Endothelial cell of umbilical vein (primary cell): ENCODE results near the gene SH3RF1. TPM values are rescaled to one million over a fixed set of nuclear protein-coding genes. Genes with fewer than 3 reads are reported as not detected.

ENCODE experiments used
- BruUV-seq: library from RNA; stranded (reverse); fragments of 400-500 nt; replicated peaks from 2 replicates; lab custom pipeline; 2021; lab: Mats Ljungman, UMichigan
- CTCF ChIA-PET: fragments of 300-600, 350-600 bp; sonication (Branson Sonifier 250); formaldehyde crosslinking; loops from one replicate; lab custom pipeline; 2021; ENCODE audit warnings: antibody characterized with exemption, inconsistent platforms; lab: Charles Lee
- POLR2A ChIA-PET: fragments of 300-600, 350-600 bp; sonication (Branson Sonifier 250); formaldehyde crosslinking; loops from one replicate; lab custom pipeline; 2021; ENCODE audit warnings: antibody characterized with exemption, inconsistent platforms; lab: Charles Lee
- DNase-seq: peaks from one replicate; pipeline ENCODE4 v3.0.0-alpha.2; 2011; ENCODE audit warnings: low read depth, low spot score
- FAIRE-seq: peaks from 2 replicates; lab custom pipeline; 2011; peaks lifted over from hg19 to GRCh38; lab: Jason Lieb, UNC
- H2AFZ ChIP-seq: 2 replicates; pipeline ENCODE4 v1.6.0; 2012; ENCODE audit warnings: low read depth, low read length, control low read depth, inconsistent platforms
- H3K27ac ChIP-seq: 2 replicates; pipeline ENCODE4 v1.5.1; 2011; ENCODE audit warnings: low read depth, mild to moderate bottlenecking, control low read depth, low read length, moderate library complexity; ENCODE audit not compliant: insufficient read depth
- H3K27me3 ChIP-seq, 2 experiments: 2 replicates each; pipeline versions ENCODE4 v1.6.0 to v1.6.1; 2011; ENCODE audit warnings: low read length in 2 of 2, mixed read lengths in 1 of 2; ENCODE audit not compliant: control insufficient read depth in 2 of 2, insufficient read depth in 2 of 2
- H3K36me3 ChIP-seq, 2 experiments: 2 replicates in 1 of 2; 3 replicates in 1 of 2; pipeline ENCODE4 v1.5.1; 2011; ENCODE audit warnings: low read length in 2 of 2, mild to moderate bottlenecking in 1 of 2, moderate library complexity in 1 of 2; ENCODE audit not compliant: control insufficient read depth in 2 of 2, insufficient read depth in 2 of 2; ENCODE audit errors: extremely low read depth in 1 of 2
- H3K4me1 ChIP-seq: 3 replicates; pipeline ENCODE4 v1.5.1; 2011; ENCODE audit warnings: mild to moderate bottlenecking, low read length; ENCODE audit not compliant: control insufficient read depth, insufficient read depth; ENCODE audit errors: extremely low read depth
- H3K4me2 ChIP-seq: 2 replicates; pipeline ENCODE4 v1.6.1; 2011; ENCODE audit warnings: low read length, control low read depth, mixed read lengths; ENCODE audit not compliant: insufficient read depth
- H3K4me3 ChIP-seq, 3 experiments: fragments of 200-600 bp in 1 of 3; sonication (generic), shearing (Covaris generic) in 1 of 3; replicated peaks in 1 of 3; 2 replicates each; pipeline ENCODE4 v1.5.1; 2011 to 2016; ENCODE audit warnings: control low read depth in 3 of 3, low read length in 3 of 3, mild to moderate bottlenecking in 2 of 3, inconsistent platforms in 1 of 3, low read depth in 1 of 3, moderate library complexity in 1 of 3; ENCODE audit not compliant: insufficient read depth in 1 of 3
- H3K79me2 ChIP-seq: 2 replicates; pipeline ENCODE4 v1.6.0; 2012; ENCODE audit warnings: low read length, inconsistent platforms; ENCODE audit not compliant: control insufficient read depth, insufficient read depth
- H3K9ac ChIP-seq: replicated peaks from 2 replicates; pipeline ENCODE3; 2011; ENCODE audit warnings: low read length, control low read depth; ENCODE audit not compliant: insufficient read depth; ENCODE audit errors: extremely low read depth
- H3K9me1 ChIP-seq: replicated peaks from 3 replicates; pipeline ENCODE4 v1.6.0; 2011; ENCODE audit warnings: mild to moderate bottlenecking, low read length; ENCODE audit not compliant: control insufficient read depth, insufficient read depth; ENCODE audit errors: extremely low read depth
- H3K9me3 ChIP-seq: replicated peaks from 2 replicates; pipeline ENCODE4 v1.5.1; 2012; ENCODE audit warnings: low read length, inconsistent platforms; ENCODE audit not compliant: control insufficient read depth, insufficient read depth
- H4K20me1 ChIP-seq: replicated peaks from 2 replicates; pipeline ENCODE3; 2011; ENCODE audit warnings: mild to moderate bottlenecking, low read length; ENCODE audit not compliant: control insufficient read depth, insufficient read depth; ENCODE audit errors: extremely low read depth
- CTCF ChIP-seq, 2 donors: IDR thresholded peaks; 1 replicate in 1 of 2; 2 replicates in 1 of 2; pipeline ENCODE4 v1.5.1; 2011; ENCODE audit warnings: low read length in 2 of 2, mild to moderate bottlenecking in 2 of 2, moderate library complexity in 2 of 2, control low read depth in 1 of 2, inconsistent platforms in 1 of 2, low read depth in 1 of 2; ENCODE audit not compliant: insufficient read depth in 1 of 2; ENCODE audit errors: extremely low read depth in 1 of 2
- EZH2 ChIP-seq: IDR thresholded peaks from 2 replicates; pipeline ENCODE4 v1.6.1; 2012; ENCODE audit warnings: borderline replicate concordance, low read depth, mild to moderate bottlenecking, moderate library complexity, low read length, inconsistent platforms; ENCODE audit not compliant: severe bottlenecking
- FOS ChIP-seq: IDR thresholded peaks from 2 replicates; pipeline ENCODE4 v1.6.1; 2011; ENCODE audit warnings: mild to moderate bottlenecking, low read length, moderate library complexity, borderline replicate concordance; ENCODE audit not compliant: insufficient read depth
- GATA2 ChIP-seq: IDR thresholded peaks from 2 replicates; pipeline ENCODE4 v1.7.0; 2011; ENCODE audit warnings: low read depth, mild to moderate bottlenecking, moderate library complexity, mixed read lengths, low read length; ENCODE audit not compliant: insufficient read length, insufficient read depth
- JUN ChIP-seq: IDR thresholded peaks from 2 replicates; pipeline ENCODE4 v1.6.1; 2011; ENCODE audit warnings: borderline replicate concordance, low read depth; ENCODE audit not compliant: insufficient read length, insufficient read depth
- MAX ChIP-seq: IDR thresholded peaks from 2 replicates; pipeline ENCODE4 v1.6.1; 2011; ENCODE audit not compliant: insufficient read depth, insufficient read length
- MYC ChIP-seq: IDR thresholded peaks from one replicate; pipeline ENCODE4 v1.6.1; 2011; ENCODE audit warnings: mild to moderate bottlenecking, low read depth, low read length
- POLR2A ChIP-seq: IDR thresholded peaks from 2 replicates; pipeline ENCODE4 v1.6.1; 2012; ENCODE audit warnings: low read depth, mild to moderate bottlenecking, control low read depth, low read length
- POLR2AphosphoS5 ChIP-seq: IDR thresholded peaks from 2 replicates; pipeline ENCODE4 v1.6.1; 2012; ENCODE audit warnings: low read depth, mild to moderate bottlenecking, control low read depth, low read length, moderate library complexity; ENCODE audit not compliant: insufficient read depth
- dilution Hi-C: fragments of 300-500 bp; cut with MboI; formaldehyde crosslinking; loops from one replicate; pipeline ENCODE4 v1.15.0; 2019; ENCODE audit warnings: low sequenced_read_pairs; ENCODE audit not compliant: extremely low pct_ligation_motif_present
- intact Hi-C: fragments of 100-400 bp; cut with micrococcal nuclease; formaldehyde crosslinking; loops from one replicate; pipeline ENCODE4 v1.10.0; 2022
- polyA plus RNA-seq, 4 experiments: library from polyadenylated mRNA; depleted of rRNA in 3 of 4; stranded (reverse) in 3 of 4; unstranded in 1 of 4; fragments of >200 nt; gene quantifications; 2 replicates each; pipeline versions ENCODE4 v1.2.1 to v1.2.3, GENCODE V29; 2011 to 2012; ENCODE audit warnings: missing spikeins in 1 of 4
- total RNA-seq: library from RNA; stranded (reverse); gene quantifications from 2 replicates; pipeline ENCODE4 v1.2.3, GENCODE V29; 2021

The SH3RF1 gene
- total and polyA plus RNA-seq, 2 donors (not counting 3 experiments of a cell fraction or from before 2014, with no cell fraction given), result 16.2 to 24.9 TPM

- no peak for DNase-seq
- no peak overlapping the region for H3K4me3 ChIP-seq
- no peaks in the 10 kb centered on the region for H3K9me3 ChIP-seq
- dilution Hi-C loops (no loop called here), intact Hi-C loops (no loop called here)
- ChIA-PET POLR2A (no interaction called here), CTCF (interaction anchor here (1.0 kb wide), 1 partner anchor 12 kb away, joined by 3 read pairs; no protein-coding TSS in a partner anchor)
- no peaks in the 10 kb centered on the region for H3K36me3 ChIP-seq
- no peaks in the 10 kb centered on the region for H3K27me3 ChIP-seq
- H3K4me1 ChIP-seq, result peaks cover 9% of the 10 kb centered on the region
- no peak for FAIRE-seq
- TF ChIP-seq FOS, result no peak
- TF ChIP-seq CTCF (IDR thresholded peaks at IDR 0.05; ENCODE audit: extremely low read depth in 1 of 2, insufficient read depth in 1 of 2, low read depth in 1 of 2, low read length in 2 of 2), result no peak
- no peak overlapping the region for H2AFZ ChIP-seq
- H3K9ac ChIP-seq, result no peak overlapping the region
- no TSS peak for BruUV-seq
- peaks cover 72% of the 10 kb centered on the region for H3K79me2 ChIP-seq
- no peak overlapping the region for H3K27ac ChIP-seq
- H4K20me1 ChIP-seq, result no peaks in the 10 kb centered on the region
- no peaks in the 10 kb centered on the region for H3K9me1 ChIP-seq
- H3K4me2 ChIP-seq, result no peak overlapping the region
These were observed 39.0 kb downstream of the SH3RF1 start for GRCh38 chr4:169231647-169232262.

- intact Hi-C loops, result loop anchor here (1.0 kb wide), 1 partner anchor 40 kb away; no protein-coding TSS in a partner anchor
These were observed 41.2 kb downstream of the SH3RF1 start for GRCh38 chr4:169229571-169230028.

More at GRCh38 chr4:169229571-169230028, 41.2 kb downstream of the SH3RF1 start:
- no peaks in the 10 kb centered on the region for H3K9me1 ChIP-seq
- H2AFZ ChIP-seq, result no peak overlapping the region
- no peak overlapping the region for H3K9ac ChIP-seq
- FAIRE-seq (peak; percentile 77), DNase-seq (peak; percentile 77)
- no peaks in the 10 kb centered on the region for H3K9me3 ChIP-seq
- H3K4me1 ChIP-seq, result peaks cover 29% of the 10 kb centered on the region
- ChIA-PET CTCF (interaction anchor here (1.0 kb wide), 3 partner anchors 9 to 182 kb away, joined by 3 to 4 read pairs (median 3); no protein-coding TSS in a partner anchor), POLR2A (interaction anchor here (1.0 kb wide), 1 partner anchor 219 kb away, joined by 3 read pairs; the partner anchor contains the start of gene CBR4)
- no peaks in the 10 kb centered on the region for H3K27me3 ChIP-seq
- no peaks in the 10 kb centered on the region for H4K20me1 ChIP-seq
- H3K4me3 ChIP-seq, result no peak overlapping the region
- no TSS peak for BruUV-seq
- peak overlapping the region; percentile 13 for H3K4me2 ChIP-seq
- TF ChIP-seq GATA2, result peak; percentile 44
- TF ChIP-seq POLR2AphosphoS5, result peak; percentile 14
- TF ChIP-seq CTCF (IDR thresholded peaks at IDR 0.05; ENCODE audit: extremely low read depth in 1 of 2, insufficient read depth in 1 of 2, low read depth in 1 of 2, low read length in 2 of 2), result no peak
- no peak for TF ChIP-seq EZH2
- TF ChIP-seq JUN, result peak; percentile 63
- peak; percentile 78 for TF ChIP-seq FOS
- no peak for TF ChIP-seq POLR2A
- no peak for TF ChIP-seq MAX
- no peak for TF ChIP-seq MYC
- H3K79me2 ChIP-seq, result peaks cover 63% of the 10 kb centered on the region
- dilution Hi-C loops, result no loop called here
- peak overlapping the region; percentile 43 for H3K27ac ChIP-seq
- no peaks in the 10 kb centered on the region for H3K36me3 ChIP-seq
